CD8-positive, alpha-beta memory T cell (primary cell): ENCODE results near the gene DNAJC11. TPM values are rescaled to one million over a fixed set of nuclear protein-coding genes. Genes with fewer than 3 reads are reported as not detected.
A peak's percentile ranks its signal among the peaks of the same experiment; 100 is the strongest.

Experiments used
- CTCF ChIA-PET: fragments of 350-600 bp; sonication (Branson Sonifier 250); formaldehyde crosslinking; loops from one replicate; lab custom pipeline; 2021; ENCODE audit warnings: antibody characterized with exemption; lab: Charles Lee
- POLR2A ChIA-PET: fragments of 350-600 bp; sonication (Branson Sonifier 250); formaldehyde crosslinking; loops from one replicate; lab custom pipeline; 2021; ENCODE audit warnings: antibody characterized with exemption; lab: Charles Lee
- DNase-seq, 5 donors: peaks; one replicate each; pipeline versions ENCODE4 v3.0.0 to v3.0.0-alpha.2; 2020 to 2022; ENCODE audit warnings: mixed read lengths in 1 of 5
- H3K27ac ChIP-seq: one replicate; pipeline ENCODE4 v1.7.0; 2013; ENCODE audit warnings: low read depth, mild to moderate bottlenecking, low read length, moderate library complexity
- H3K27me3 ChIP-seq: 2 replicates; pipeline ENCODE4 v1.7.0; 2013; ENCODE audit warnings: low read length, mild to moderate bottlenecking; ENCODE audit not compliant: insufficient read depth, poor library complexity, severe bottlenecking
- H3K36me3 ChIP-seq: 2 replicates; pipeline ENCODE4 v1.7.0; 2013; ENCODE audit warnings: mild to moderate bottlenecking, low read length, moderate library complexity; ENCODE audit not compliant: insufficient read depth
- H3K4me1 ChIP-seq: 2 replicates; pipeline ENCODE4 v1.7.0; 2013; ENCODE audit warnings: mild to moderate bottlenecking, low read length, moderate library complexity; ENCODE audit not compliant: insufficient read depth
- H3K4me3 ChIP-seq: 2 replicates; pipeline ENCODE4 v1.7.0; 2013; ENCODE audit warnings: mild to moderate bottlenecking, low read length
- H3K9me3 ChIP-seq: 2 replicates; pipeline ENCODE4 v1.7.0; 2013; ENCODE audit warnings: mild to moderate bottlenecking, low read length
- H3K27ac Mint-ChIP-seq, 8 donors: one replicate each; pipeline ENCODE4 v1.8.0; 2020 to 2021; ENCODE audit warnings: mixed read lengths in 8 of 8, mild to moderate bottlenecking in 6 of 8, inconsistent platforms in 3 of 8, moderate library complexity in 3 of 8
- H3K27me3 Mint-ChIP-seq, 2 donors: one replicate each; pipeline ENCODE4 v1.8.0; 2020 to 2021; ENCODE audit warnings: mixed read lengths in 2 of 2, mild to moderate bottlenecking in 1 of 2, moderate library complexity in 1 of 2
- H3K36me3 Mint-ChIP-seq, 3 donors: one replicate each; pipeline ENCODE4 v1.8.0; 2020 to 2021; ENCODE audit warnings: mixed read lengths in 3 of 3, inconsistent platforms in 1 of 3, mild to moderate bottlenecking in 1 of 3
- H3K4me1 Mint-ChIP-seq, 3 donors: one replicate each; pipeline ENCODE4 v1.8.0; 2020 to 2021; ENCODE audit warnings: mixed read lengths in 3 of 3, inconsistent platforms in 1 of 3, mild to moderate bottlenecking in 1 of 3
- H3K4me3 Mint-ChIP-seq, 7 donors: one replicate each; pipeline ENCODE4 v1.8.0; 2020 to 2021; ENCODE audit warnings: mixed read lengths in 7 of 7, mild to moderate bottlenecking in 6 of 7, moderate library complexity in 4 of 7, inconsistent platforms in 2 of 7
- H3K9me3 Mint-ChIP-seq, 5 donors: one replicate each; pipeline ENCODE4 v1.8.0; 2020 to 2022; ENCODE audit warnings: mixed read lengths in 5 of 5, mild to moderate bottlenecking in 3 of 5, moderate library complexity in 2 of 5, inconsistent platforms in 1 of 5
- polyA plus RNA-seq: library from polyadenylated mRNA; unstranded; fragments of 300-500 nt; fragmentation: Illumina TruSeq; gene quantifications from one replicate; pipeline ENCODE4 v1.2.3, GENCODE V29; 2021
- total RNA-seq, 2 experiments: library from RNA; stranded (reverse); gene quantifications; one replicate each; pipeline ENCODE4 v1.2.3, GENCODE V29; 2021

DNAJC11 gene
- total and polyA plus RNA-seq, 3 experiments from 2014 or later = 22.7 to 80.4 (median 79.2) TPM

DNA sequence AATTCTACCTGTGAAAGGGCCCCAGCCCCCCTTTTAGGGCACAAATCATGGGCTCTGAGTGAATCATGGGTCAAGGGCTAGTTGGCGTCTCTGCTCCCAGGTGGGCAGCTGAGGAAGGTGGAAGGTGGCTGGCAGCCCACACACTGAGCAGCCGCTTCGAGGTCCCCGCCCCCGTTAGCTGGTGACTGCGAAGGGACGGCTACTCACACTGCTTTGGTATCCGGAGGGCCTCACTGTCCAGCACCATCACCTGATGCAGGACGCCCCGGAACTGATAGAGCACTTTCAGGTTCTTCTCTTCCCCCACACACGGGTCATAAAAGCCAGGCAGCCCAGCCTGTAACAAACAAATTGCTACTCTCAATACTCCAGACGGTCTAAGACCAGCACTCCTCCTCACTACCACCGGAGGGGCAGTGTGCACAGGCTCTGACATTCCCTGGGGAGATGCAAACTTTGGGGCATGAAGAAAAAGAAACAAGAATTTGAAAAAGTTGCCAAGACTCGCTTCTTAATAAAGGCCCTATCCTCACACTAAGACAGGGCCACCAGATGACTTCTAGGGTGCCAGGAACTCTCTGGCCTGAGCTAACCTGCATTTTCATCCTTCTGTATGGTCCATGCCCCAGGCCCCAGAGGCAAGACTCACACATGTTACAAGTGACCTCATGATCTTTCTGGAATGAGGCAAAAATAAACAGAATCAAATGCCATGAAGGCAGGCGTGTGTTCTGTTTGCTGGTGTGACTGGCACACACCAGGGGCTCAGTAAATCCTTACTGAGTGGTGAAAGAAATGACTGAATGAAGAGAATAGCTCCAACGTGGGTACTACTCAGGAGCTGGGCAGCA, 65.5 kb downstream of the DNAJC11 start:
- H3K4me3 Mint-ChIP-seq = no peak overlapping the region
- CTCF ChIA-PET = interaction anchor here (1.1 to 2.2 kb wide), 3 partner anchors 10 to 20 kb away, joined by 3 to 7 read pairs (median 7); no protein-coding TSS in a partner anchor

DNA sequence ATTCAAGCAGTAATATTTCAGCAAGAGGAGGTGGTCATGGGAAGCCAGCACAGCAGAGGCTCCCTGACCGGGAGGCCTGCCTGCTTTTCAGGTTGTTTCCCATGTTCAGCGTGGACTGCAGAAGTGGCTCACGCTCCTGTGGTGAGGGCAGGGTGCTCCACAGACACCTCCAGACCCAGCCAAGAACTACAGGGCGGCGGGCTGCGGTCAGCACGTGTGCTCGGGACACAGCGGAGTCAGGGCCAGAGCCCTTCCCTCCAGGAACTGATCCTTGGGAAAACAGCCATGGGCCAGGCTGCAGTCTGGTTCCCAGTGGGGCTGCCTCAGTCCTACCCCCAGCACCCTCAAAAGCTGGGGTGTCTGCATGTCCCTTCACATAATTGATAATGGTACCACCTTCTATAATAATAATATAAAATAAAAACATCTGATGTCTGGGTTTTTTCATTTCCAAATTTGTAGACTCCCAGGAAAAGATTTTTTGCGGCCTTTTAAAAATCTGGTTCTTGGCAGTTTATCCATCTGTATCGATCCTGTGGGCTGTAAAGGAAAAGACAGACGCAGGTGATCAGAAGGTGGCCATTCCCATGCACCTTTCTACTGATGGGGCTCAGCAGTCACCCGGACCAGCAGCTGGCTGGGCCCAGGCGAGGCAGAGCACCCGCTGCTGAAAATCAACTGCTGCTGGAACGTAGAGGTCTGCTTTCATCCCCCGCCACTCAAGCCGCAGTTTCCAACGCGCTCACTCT, 66.3 kb downstream of the DNAJC11 start:
- H3K4me3 ChIP-seq = no peak overlapping the region
- DNase-seq = no peak
- Mint-ChIP-seq H3K4me3 (no peak overlapping the region), H3K36me3 (peaks cover 0 to 82% (median 8%) of the 10 kb centered on the region in 3 donors), H3K9me3 (no peaks in the 10 kb centered on the region), H3K27me3 (no peaks in the 10 kb centered on the region), H3K27ac (no peak overlapping the region), H3K4me1 (no peaks in the 10 kb centered on the region)
- H3K27me3 ChIP-seq = no peaks in the 10 kb centered on the region
- peaks cover 11% of the 10 kb centered on the region for H3K36me3 ChIP-seq
- CTCF ChIA-PET = interaction anchor here (0.8 to 2.2 kb wide), 10 partner anchors 8 to 149 kb away, joined by 3 to 7 read pairs (median 4); partner anchors contain the start of genes TAS1R1 and THAP3
- H3K4me1 ChIP-seq = no peaks in the 10 kb centered on the region
- POLR2A ChIA-PET = no interaction called here
- no peaks in the 10 kb centered on the region for H3K9me3 ChIP-seq
- H3K27ac ChIP-seq = no peak overlapping the region

More for the DNA sequence above, 65.5 kb downstream of the DNAJC11 start:
- H3K9me3 Mint-ChIP-seq = no peaks in the 10 kb centered on the region
- Histone ChIP-seq H3K27ac (no peak overlapping the region), H3K27me3 (no peaks in the 10 kb centered on the region), H3K9me3 (no peaks in the 10 kb centered on the region), H3K4me1 (no peaks in the 10 kb centered on the region), H3K4me3 (no peak overlapping the region), H3K36me3 (peaks cover 11% of the 10 kb centered on the region)
- H3K27me3 Mint-ChIP-seq = no peaks in the 10 kb centered on the region
- no peaks in the 10 kb centered on the region for H3K4me1 Mint-ChIP-seq
- H3K36me3 Mint-ChIP-seq = peaks cover 0 to 81% (median 8%) of the 10 kb centered on the region in 3 donors
- no peak overlapping the region for H3K27ac Mint-ChIP-seq
- POLR2A ChIA-PET = no interaction called here
- DNase-seq = no peak

DNA sequence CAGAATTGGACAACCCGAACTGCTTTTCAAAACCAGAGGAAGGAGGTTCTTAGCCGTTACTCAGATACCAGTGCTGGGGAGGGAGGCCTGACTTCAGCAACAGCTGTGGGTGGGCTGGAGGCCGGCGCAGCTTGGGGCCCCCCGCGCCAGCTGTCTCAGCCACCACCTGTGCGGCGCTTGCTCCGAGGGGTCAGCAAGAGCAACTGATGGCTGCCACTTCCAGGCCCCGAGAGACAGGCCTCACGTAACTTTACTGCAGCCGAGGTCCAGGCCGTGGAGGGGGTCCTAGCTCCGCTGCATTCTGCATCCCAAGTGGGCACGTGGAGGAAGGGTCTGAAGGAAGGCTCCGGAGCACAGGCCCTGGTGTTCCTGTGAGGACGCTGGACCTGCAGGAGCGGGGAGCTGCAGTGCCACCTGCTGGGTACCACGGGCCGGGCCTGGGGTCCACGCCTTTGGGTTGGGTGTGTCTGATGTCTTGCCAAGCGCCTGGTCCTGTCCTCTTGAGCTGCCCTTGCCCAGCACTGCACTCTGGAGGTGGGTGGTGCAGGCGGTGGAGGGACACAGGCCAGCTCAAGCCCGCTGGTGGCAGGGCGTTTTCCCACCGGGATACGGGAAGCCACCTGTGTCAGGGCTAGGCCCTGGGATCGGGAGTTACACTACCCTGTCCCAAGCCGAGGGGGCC, 67.1 kb downstream of the DNAJC11 start:
- Mint-ChIP-seq H3K36me3 (peaks cover 6 to 84% (median 7%) of the 10 kb centered on the region in 3 donors), H3K27me3 (no peaks in the 10 kb centered on the region), H3K4me1 (peaks cover 0 to 7% (median 0%) of the 10 kb centered on the region in 3 donors), H3K27ac (no peak overlapping the region), H3K4me3 (peak overlapping the region in 1 of 7 donors; percentile 23), H3K9me3 (no peaks in the 10 kb centered on the region)
- Histone ChIP-seq H3K36me3 (peaks cover 9% of the 10 kb centered on the region), H3K4me3 (no peak overlapping the region), H3K27me3 (no peaks in the 10 kb centered on the region), H3K9me3 (no peaks in the 10 kb centered on the region), H3K27ac (no peak overlapping the region), H3K4me1 (no peaks in the 10 kb centered on the region)
- ChIA-PET CTCF (interaction anchor here (0.8 to 2.2 kb wide), 12 partner anchors 9 to 148 kb away, joined by 3 to 7 read pairs (median 4); partner anchors contain the start of genes PLEKHG5, TAS1R1 and THAP3), POLR2A (no interaction called here)
- DNase-seq = peak in 3 of 5 donors; percentile 16 to 60 (median 40)

DNA sequence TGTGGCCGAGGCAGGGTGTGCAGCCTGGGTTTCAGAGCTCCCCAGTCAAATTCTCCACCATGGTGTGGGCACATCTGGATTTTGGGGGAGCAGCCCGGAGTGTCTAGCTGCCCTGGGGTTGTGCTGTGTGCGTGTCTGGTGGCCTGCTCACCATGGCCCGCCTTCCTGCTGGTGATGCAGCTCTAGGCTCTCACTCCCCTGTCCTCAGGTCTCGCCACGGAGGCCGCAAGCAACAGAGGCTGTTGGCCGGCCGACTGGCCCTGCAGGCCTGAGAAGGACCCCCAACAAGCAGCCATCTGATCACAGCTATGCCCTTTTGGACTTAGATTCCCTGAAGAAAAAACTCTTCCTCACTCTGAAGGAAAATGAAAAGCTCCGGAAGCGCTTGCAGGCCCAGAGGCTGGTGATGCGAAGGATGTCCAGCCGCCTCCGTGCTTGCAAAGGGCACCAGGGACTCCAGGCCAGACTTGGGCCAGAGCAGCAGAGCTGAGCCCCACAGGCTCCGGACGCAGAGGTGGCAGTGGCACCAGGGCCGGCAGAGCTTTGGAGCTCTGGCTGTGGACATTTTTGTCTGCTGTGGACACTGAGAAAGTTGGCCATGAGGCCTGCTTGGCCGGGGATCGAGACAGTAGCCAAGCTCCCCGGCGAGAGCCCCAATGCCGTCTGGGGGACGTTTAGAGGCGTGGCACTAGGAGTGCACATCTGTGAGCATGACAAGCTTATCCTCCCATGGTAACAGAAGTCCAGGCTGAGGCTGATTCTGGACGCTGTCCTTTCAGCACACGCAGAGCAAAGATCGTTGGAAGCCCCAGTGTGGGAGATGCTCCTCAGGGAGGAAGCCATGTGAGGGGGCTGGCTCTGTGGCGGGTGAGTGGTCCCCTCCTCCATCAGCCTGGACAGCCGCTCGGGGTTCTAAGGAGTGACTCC, 68.8 kb downstream of the DNAJC11 start:
- Histone ChIP-seq H3K36me3 (peaks cover 7% of the 10 kb centered on the region), H3K27me3 (no peaks in the 10 kb centered on the region), H3K9me3 (no peaks in the 10 kb centered on the region), H3K27ac (no peak overlapping the region), H3K4me3 (no peak overlapping the region), H3K4me1 (no peaks in the 10 kb centered on the region)
- Mint-ChIP-seq H3K9me3 (no peaks in the 10 kb centered on the region), H3K27me3 (no peaks in the 10 kb centered on the region), H3K4me3 (no peak overlapping the region), H3K36me3 (peaks cover 6 to 83% (median 7%) of the 10 kb centered on the region in 3 donors), H3K27ac (peak overlapping the region in 1 of 8 donors; percentile 36), H3K4me1 (peaks cover 3 to 11% (median 3%) of the 10 kb centered on the region in 3 donors)
- CTCF ChIA-PET = interaction anchor here (0.9 to 2.0 kb wide), 5 partner anchors 8 to 142 kb away, joined by 3 to 5 read pairs (median 3); partner anchors contain the start of gene PLEKHG5
- DNase-seq = no peak
- POLR2A ChIA-PET = interaction anchor here (0.6 kb wide), 1 partner anchor 62 kb away, joined by 3 read pairs; no protein-coding TSS in a partner anchor

DNA sequence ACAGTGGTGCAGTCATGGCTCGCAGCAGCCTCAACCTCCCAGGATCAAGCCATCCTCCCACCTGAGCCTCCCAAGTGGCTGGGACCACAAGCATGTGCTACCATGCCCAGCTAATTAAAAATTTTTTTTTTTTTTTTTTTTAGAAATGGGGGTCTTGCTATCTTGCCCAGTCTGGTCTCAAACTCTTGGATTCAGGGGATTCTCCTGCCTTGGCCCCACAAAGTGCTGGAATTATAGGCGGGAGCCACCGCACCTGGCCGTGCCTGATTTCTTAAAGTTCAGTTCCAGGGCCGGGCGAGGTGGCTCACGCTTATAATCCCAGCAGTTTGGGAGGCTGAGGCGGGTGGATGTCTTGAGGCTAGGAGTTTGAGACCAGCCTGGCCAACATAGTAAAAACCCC, 70.6 kb downstream of the DNAJC11 start:
- ChIA-PET POLR2A (no interaction called here), CTCF (no interaction called here)
- Histone ChIP-seq H3K27ac (no peak overlapping the region), H3K4me3 (no peak overlapping the region), H3K4me1 (peaks cover 11% of the 10 kb centered on the region), H3K36me3 (peaks cover 7% of the 10 kb centered on the region), H3K27me3 (no peaks in the 10 kb centered on the region), H3K9me3 (no peaks in the 10 kb centered on the region)
- H3K4me1 Mint-ChIP-seq = peaks cover 16 to 27% (median 18%) of the 10 kb centered on the region in 3 donors
- peaks cover 6 to 71% (median 7%) of the 10 kb centered on the region in 3 donors for H3K36me3 Mint-ChIP-seq
- no peaks in the 10 kb centered on the region for H3K9me3 Mint-ChIP-seq
- no peak overlapping the region for H3K27ac Mint-ChIP-seq
- H3K4me3 Mint-ChIP-seq = no peak overlapping the region
- no peaks in the 10 kb centered on the region for H3K27me3 Mint-ChIP-seq
- DNase-seq = no peak

DNA sequence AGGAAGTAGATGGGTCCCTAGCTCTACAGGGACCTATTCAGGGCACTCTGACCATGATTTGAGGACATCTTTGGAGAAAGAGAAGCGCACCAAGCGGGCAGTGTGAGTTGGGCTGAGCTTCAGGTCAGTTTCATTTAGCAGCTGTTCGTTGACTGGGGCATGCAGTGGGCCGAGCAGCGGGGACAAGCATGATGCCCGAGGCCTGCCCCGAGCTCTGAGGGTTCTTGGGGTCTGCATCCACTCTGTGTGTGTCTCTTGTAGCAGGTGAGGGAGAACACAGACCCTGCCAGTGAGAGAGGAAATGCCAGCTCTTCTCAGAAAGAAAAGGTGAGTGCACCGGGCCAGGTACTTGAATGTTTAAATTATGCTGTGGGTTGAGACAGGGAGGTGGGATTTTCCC, 71.6 kb downstream of the DNAJC11 start:
- Histone ChIP-seq H3K4me1 (peaks cover 16% of the 10 kb centered on the region), H3K27ac (no peak overlapping the region), H3K36me3 (peaks cover 7% of the 10 kb centered on the region), H3K27me3 (no peaks in the 10 kb centered on the region), H3K4me3 (no peak overlapping the region), H3K9me3 (no peaks in the 10 kb centered on the region)
- no peaks in the 10 kb centered on the region for H3K9me3 Mint-ChIP-seq
- CTCF ChIA-PET = interaction anchor here (1.1 kb wide), 2 partner anchors 30 to 76 kb away, joined by 4 read pairs; partner anchors contain the start of gene NOL9
- POLR2A ChIA-PET = no interaction called here
- H3K27me3 Mint-ChIP-seq = no peaks in the 10 kb centered on the region
- peak overlapping the region in 3 of 8 donors; percentile 12 to 40 (median 24) for H3K27ac Mint-ChIP-seq
- peaks cover 6 to 64% (median 7%) of the 10 kb centered on the region in 3 donors for H3K36me3 Mint-ChIP-seq
- H3K4me1 Mint-ChIP-seq = peaks cover 20 to 32% (median 22%) of the 10 kb centered on the region in 3 donors
- DNase-seq = no peak
- no peak overlapping the region for H3K4me3 Mint-ChIP-seq
